GM10248 (cell line): Measurements from ENCODE around the gene PDE2A.

Source experiments
- CTCF ChIA-PET: fragments of 300-600 bp; sonication (Branson Sonifier 250); formaldehyde crosslinking; extraction: SDS; loops from one replicate; lab custom pipeline; 2021; ENCODE audit warnings: antibody characterized with exemption; lab: Yijun Ruan, JAX
- POLR2A ChIA-PET: fragments of 350-650 bp; sonication (Branson Sonifier 250); formaldehyde crosslinking; extraction: SDS; loops from one replicate; lab custom pipeline; 2020; ENCODE audit warnings: antibody characterized with exemption; lab: Yijun Ruan, JAX
- DNase-seq: peaks from one replicate; pipeline ENCODE4 v3.0.0; 2012; ENCODE audit errors: extremely low spot score
- TF ChIP-seq, protein P1 (sequence below): IDR thresholded peaks from 2 replicates; pipeline ENCODE4 v1.5.1; 2012; ENCODE audit warnings: mild to moderate bottlenecking, low read depth; ENCODE audit errors: extremely low read depth, missing control alignments, control extremely low read depth

Gene PDE2A

DNA sequence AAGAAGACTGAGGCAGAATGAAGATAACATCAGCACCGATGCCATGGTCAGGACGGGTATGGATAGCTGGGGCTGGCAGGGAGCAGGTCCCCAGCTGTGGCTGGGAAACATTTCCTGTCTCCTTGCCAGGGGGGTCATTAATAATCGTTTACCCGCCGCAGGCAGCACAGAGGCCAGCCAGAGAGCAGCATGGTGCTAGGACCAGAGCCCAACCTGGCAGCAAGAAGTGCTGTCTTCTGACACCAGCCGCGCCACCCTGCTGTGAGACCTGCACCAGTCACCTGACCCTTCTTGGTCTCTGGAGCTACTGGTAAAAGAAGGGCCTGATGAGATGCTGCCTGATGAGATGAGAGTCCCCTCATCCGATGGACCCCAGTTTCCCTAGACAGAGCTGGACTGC, 36.3 kb downstream of the PDE2A start:
- DNase-seq: no peak
- POLR2A ChIA-PET: no interaction called here
- CTCF ChIA-PET: interaction anchor here (1.0 to 13.7 kb wide), 6 partner anchors 10 to 166 kb away, joined by 4 to 154 read pairs (median 8); no protein-coding TSS in a partner anchor
- TF ChIP-seq, protein P1, sequence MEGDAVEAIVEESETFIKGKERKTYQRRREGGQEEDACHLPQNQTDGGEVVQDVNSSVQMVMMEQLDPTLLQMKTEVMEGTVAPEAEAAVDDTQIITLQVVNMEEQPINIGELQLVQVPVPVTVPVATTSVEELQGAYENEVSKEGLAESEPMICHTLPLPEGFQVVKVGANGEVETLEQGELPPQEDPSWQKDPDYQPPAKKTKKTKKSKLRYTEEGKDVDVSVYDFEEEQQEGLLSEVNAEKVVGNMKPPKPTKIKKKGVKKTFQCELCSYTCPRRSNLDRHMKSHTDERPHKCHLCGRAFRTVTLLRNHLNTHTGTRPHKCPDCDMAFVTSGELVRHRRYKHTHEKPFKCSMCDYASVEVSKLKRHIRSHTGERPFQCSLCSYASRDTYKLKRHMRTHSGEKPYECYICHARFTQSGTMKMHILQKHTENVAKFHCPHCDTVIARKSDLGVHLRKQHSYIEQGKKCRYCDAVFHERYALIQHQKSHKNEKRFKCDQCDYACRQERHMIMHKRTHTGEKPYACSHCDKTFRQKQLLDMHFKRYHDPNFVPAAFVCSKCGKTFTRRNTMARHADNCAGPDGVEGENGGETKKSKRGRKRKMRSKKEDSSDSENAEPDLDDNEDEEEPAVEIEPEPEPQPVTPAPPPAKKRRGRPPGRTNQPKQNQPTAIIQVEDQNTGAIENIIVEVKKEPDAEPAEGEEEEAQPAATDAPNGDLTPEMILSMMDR: no peak

DNA sequence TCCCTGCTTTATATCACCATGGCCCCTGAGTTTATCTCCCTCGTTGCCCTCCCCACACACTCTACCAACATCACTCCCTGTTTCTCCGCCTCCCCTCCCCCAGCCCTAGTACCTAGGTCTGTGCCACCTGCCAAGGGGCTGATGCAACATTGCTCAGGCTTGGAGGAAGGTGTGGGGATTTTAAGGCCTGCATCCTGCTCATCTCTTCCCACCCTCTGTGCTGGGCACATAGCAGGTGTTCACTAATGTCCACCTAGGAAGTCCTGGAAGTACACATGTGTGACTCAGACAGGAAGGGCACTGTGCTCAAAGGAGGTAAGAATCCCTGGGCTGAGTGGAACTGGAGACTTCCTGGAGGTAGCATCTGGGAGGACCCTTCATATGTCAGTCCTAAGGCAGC, 37.0 kb downstream of the PDE2A start:
- ChIA-PET POLR2A (no interaction called here), CTCF (interaction anchor here (1.0 to 13.7 kb wide), 6 partner anchors 8 to 166 kb away, joined by 4 to 154 read pairs (median 8); no protein-coding TSS in a partner anchor)
- TF ChIP-seq, protein P1: no peak
- DNase-seq: no peak

DNA sequence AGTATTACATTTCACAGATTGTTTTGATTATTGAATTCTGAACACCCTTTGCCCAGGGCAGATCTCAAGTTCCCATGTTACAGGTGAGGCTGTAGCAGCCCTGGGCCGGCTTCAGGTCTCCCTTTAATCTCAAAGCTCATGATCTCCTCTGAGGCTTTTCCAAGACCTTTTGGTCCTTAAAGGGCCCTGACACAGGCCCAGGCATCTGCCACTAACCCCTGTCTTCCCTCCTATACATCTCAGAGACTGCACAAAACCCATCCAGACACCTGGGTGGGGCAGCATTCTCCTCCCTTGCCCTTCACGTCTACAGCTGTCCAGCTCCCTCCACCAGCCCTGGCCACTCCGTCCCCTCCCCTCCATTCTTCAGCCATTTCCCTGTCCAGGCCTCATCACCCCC, 37.8 kb downstream of the PDE2A start:
- DNase-seq: no peak
- ChIA-PET CTCF (interaction anchor here (0.8 to 13.7 kb wide), 8 partner anchors 9 to 176 kb away, joined by 3 to 154 read pairs (median 6); no protein-coding TSS in a partner anchor), POLR2A (no interaction called here)
- TF ChIP-seq, protein P1: no peak

DNA sequence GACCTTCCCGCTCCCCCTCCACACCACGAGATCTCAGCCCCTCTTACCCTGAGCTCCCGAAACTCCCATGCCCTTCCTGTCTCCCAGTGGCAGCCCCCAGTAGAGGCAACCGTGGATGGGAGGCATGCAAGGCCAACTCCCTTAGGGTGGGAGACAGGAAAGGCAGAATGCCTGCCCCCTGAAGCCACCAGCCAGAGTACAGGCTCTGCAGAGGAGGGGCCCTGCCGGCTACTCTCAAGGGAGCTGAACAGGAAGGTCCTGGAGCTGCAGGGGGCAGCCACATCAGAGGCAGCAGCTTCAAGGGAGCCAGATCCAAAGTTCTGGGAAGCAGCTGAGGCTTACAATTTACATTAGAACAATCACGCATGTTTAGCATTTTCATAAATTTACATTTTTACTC, 38.3 kb downstream of the PDE2A start:
- TF ChIP-seq, protein P1: no peak
- ChIA-PET POLR2A (no interaction called here), CTCF (interaction anchor here (0.8 to 13.7 kb wide), 9 partner anchors 7 to 176 kb away, joined by 3 to 154 read pairs (median 5); no protein-coding TSS in a partner anchor)
- DNase-seq: no peak

DNA sequence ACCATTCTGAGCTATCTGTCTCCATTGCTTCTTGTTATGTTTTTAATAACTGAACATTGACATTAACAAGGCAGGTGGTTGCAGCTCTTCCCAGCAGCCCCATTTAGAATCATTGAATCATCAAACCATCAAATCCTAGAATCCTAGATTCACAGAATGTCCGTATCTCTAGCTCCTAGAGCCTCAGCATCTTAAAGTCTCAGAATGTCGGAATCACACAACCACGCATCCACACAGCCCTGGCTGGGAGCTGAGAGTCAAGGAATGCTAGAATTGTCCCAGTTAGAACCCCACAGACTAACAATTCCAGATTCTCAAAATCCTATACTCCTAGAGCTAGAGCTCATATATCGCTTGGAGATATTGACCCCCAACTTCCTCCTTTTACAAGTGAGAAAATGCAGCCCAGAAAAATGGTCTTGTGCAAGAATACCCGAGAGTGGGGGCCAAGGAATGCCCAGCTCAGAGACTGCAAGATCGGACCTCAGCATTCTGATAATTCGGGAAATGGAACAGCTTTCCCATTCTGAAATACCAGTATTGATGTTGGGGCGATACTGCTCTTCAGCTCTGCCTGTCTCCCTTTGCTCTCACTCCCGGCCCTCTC, 38.8 kb downstream of the PDE2A start:
- CTCF ChIA-PET: interaction anchor here (0.8 to 13.7 kb wide), 9 partner anchors 8 to 175 kb away, joined by 3 to 154 read pairs (median 5); no protein-coding TSS in a partner anchor

DNA sequence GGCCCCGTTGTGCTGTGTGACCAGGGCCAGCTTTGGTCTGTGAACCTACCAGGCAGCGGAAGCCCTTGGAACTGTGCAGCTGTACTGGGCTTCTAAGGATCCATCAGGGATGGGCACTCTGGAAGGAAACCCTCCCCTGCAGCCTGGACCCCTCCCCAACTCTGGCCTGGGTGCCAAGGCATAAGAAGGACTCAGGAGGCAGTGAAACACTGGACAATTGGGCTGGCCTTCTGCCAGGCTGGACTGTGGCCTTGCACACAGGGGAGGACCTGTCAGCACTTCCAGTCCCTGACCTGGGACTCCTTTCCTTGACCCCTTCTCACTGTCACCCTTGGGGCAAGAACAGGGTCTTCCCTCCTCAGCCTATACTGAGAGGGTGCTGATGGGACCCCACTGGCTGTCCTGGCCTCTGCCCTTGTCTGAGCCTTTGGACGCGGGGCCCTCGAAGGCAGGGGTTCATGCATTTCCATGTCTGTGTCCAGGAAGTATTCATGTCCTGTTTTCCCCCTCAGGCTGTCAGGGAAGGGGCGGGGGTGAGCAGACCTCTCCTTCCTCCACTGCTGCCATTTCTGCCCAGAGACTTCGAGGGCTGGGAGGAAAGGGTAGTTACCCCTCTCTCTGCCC, 39.6 kb downstream of the PDE2A start:
- CTCF ChIA-PET: interaction anchor here (1.0 to 13.7 kb wide), 5 partner anchors 9 to 163 kb away, joined by 3 to 154 read pairs (median 4); no protein-coding TSS in a partner anchor
- no peak for DNase-seq
- POLR2A ChIA-PET: no interaction called here
- TF ChIP-seq, protein P1: no peak

More for the DNA sequence above, 38.8 kb downstream of the PDE2A start:
- no peak for DNase-seq
- POLR2A ChIA-PET: no interaction called here
- TF ChIP-seq, protein P1: no peak
